GM12891 (cell line): ENCODE measurements around the gene KRTAP10-7.

Source experiments
- DNase-seq: peaks from one replicate; pipeline ENCODE4 v3.0.0; 2011; ENCODE audit warnings: low spot score; ENCODE audit not compliant: insufficient read length
- FAIRE-seq: peaks from 2 replicates; lab custom pipeline; 2011; peaks lifted over from hg19 to GRCh38; lab: Jason Lieb, UNC
- PAX5 ChIP-seq: IDR thresholded peaks from 2 replicates; pipeline ENCODE4 v1.6.1; 2011; ENCODE audit warnings: low read length, moderate library complexity, mild to moderate bottlenecking; ENCODE audit not compliant: insufficient read depth, severe bottlenecking
- POLR2A ChIP-seq: IDR thresholded peaks from 2 replicates; pipeline ENCODE4 v1.6.1; 2011; ENCODE audit warnings: low read depth, low read length, control low read depth
- POLR2AphosphoS5 ChIP-seq: IDR thresholded peaks from 2 replicates; pipeline ENCODE4 v1.6.1; 2011; ENCODE audit warnings: low read depth, low read length, control low read depth
- POU2F2 ChIP-seq: IDR thresholded peaks from 2 replicates; pipeline ENCODE4 v1.6.1; 2011; ENCODE audit warnings: low read depth, mild to moderate bottlenecking, control low read depth, low read length, moderate library complexity
- SPI1 ChIP-seq: IDR thresholded peaks from 2 replicates; pipeline ENCODE4 v1.6.1; 2011; ENCODE audit warnings: low read depth, low read length, control low read depth
- TAF1 ChIP-seq: IDR thresholded peaks from 2 replicates; pipeline ENCODE4 v1.6.1; 2011; ENCODE audit warnings: low read depth, low read length, control low read depth

Gene KRTAP10-7

DNA sequence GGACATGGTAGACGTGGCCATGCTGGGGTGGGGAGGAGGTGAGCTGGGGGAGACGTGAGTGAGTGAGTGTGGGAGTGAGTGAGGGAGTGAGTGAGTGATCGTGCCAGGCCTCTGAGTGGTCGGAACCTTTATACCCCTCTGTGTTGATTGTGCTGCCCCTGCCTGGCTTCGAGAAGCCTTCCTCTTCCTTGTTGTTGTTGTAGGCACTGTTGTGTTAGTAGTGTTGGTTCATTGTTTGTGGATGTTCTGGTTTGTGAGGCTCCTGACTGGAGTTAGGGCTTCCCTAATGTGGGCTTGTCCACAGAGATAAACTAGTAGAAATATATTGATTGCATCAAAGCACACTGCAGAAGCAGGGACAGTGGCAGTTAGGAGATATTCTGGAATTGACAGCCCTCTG lies 41.7 kb upstream of the KRTAP10-7 start, which contains the start of gene KRTAP10-3:
Gene KRTAP10-3 (minus strand): TSS at position 101 of the 400 bp plus-strand sequence. CDS start 80 bp downstream, at position 21.
- TF ChIP-seq TAF1 (no peak), POU2F2 (no peak), POLR2AphosphoS5 (no peak), POLR2A (no peak), PAX5 (no peak), SPI1 (no peak)
- no peak for FAIRE-seq

DNA sequence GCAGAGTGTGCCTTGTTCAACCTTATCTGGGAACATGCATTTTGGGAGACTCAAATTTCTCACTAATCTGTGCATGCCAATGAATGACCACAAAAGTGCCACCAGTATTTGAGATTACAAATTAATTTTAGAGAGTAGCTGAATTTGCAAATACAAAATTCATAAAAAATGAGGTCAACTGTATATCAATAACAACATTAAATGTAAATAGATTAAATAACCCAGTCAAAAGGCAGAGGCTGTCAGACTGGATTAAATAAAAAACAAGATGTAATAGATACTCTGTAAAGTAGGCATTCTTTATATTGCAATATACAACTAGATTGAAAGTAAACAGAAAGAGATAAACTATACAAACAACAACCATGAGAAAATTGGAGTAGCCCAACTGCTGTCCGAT lies 36.3 kb upstream of the KRTAP10-7 start:
- DNase-seq (no peak), FAIRE-seq (no peak)
- TF ChIP-seq SPI1 (no peak), PAX5 (no peak), POLR2AphosphoS5 (no peak), POLR2A (no peak), TAF1 (no peak), POU2F2 (no peak)

More for the DNA sequence above, 41.7 kb upstream of the KRTAP10-7 start, which contains the start of gene KRTAP10-3:
- DNase-seq: no peak

DNA sequence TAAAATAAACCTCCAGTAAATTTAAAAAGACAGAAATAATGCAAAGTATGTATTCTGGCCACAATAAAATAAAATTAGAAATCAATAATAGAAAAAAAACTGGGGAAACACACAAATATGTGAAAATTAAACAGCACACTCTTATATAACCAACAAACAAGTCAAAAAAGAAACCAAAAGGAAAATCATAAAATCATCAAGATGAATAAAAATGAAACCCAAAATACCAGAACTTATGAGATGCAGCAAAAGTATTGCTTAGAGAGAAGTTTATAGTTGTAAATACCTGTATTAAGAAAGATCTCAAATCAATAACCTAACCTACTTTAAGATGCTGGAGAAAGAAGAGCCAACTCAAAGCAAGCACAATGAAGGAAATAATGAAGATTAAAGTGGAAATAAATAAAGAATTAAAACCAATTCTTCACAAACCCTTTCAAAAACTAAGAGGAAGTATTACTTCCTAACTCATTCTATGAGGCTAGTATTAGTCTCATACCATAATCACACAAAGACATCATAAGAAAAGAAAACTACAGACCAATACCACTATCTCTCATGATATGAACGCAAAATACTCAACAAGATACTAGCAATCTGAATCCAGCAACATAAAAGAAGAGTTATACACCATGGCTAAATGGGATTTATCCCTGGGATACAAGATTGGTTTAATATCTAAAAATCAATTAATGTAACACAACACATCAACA lies 35.4 kb upstream of the KRTAP10-7 start:
- DNase-seq (no peak), FAIRE-seq (peak; percentile 5)
- TF ChIP-seq POLR2A (no peak), TAF1 (no peak), PAX5 (no peak)

GRCh38 chr21:44566403-44566802 lies 34.0 kb upstream of the KRTAP10-7 start:
- DNase-seq (no peak), FAIRE-seq (no peak)
- TF ChIP-seq POLR2AphosphoS5: no peak
- TF ChIP-seq POLR2A: no peak
- TF ChIP-seq POU2F2: no peak
- TF ChIP-seq PAX5: no peak
- TF ChIP-seq SPI1: no peak
- TF ChIP-seq TAF1: no peak

GRCh38 chr21:44567481-44568171 lies 32.8 kb upstream of the KRTAP10-7 start:
- FAIRE-seq (no peak), DNase-seq (no peak)
- no peak for TF ChIP-seq POLR2AphosphoS5
- no peak for TF ChIP-seq POU2F2
- no peak for TF ChIP-seq TAF1
- no peak for TF ChIP-seq POLR2A
- no peak for TF ChIP-seq PAX5
- no peak for TF ChIP-seq SPI1

- FAIRE-seq: no peak
- no peak for TF ChIP-seq POU2F2
- TF ChIP-seq PAX5: no peak
- TF ChIP-seq POLR2A: no peak
- no peak for TF ChIP-seq SPI1
- no peak for TF ChIP-seq TAF1
- TF ChIP-seq POLR2AphosphoS5: no peak
- no peak for DNase-seq
Measured at GRCh38 chr21:44568261-44568660, 32.1 kb upstream of the KRTAP10-7 start.

GRCh38 chr21:44568667-44569556 lies 31.5 kb upstream of the KRTAP10-7 start:
- TF ChIP-seq PAX5: no peak
- no peak for TF ChIP-seq TAF1
- TF ChIP-seq POLR2A: no peak
- TF ChIP-seq POLR2AphosphoS5: no peak
- TF ChIP-seq POU2F2: no peak
- TF ChIP-seq SPI1: no peak
- no peak for DNase-seq
- no peak for FAIRE-seq

DNA sequence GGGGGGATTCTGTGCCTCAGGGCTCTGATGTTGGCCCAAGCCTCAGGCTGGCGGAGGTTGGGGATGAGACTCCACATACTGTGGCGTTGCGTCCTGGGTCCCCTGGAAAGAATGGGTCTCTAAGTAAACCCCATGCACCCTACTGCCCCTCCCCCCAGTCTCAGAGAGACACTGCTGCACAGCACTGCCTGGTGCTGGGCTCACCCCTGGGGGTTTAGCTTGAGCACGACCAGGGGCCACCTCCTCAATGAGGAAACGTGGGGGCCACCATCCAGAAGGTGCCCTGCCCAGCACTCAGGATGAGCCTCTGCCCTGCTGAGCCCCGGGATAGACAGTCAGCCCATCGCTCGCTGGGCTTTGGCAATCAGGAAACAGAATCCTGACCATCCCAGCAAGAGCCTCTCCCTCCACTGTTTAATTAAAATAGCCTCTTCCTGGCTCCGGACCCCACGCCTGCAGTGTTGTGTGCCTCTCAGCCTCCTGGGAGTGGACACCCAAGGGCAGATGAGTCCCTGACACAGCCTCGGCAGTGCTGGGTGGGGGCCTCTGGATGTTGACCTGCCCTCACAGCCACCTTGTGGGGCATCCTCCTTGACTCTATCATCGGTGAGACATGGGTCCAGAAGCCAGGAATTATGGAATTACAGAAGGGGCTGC lies 30.4 kb upstream of the KRTAP10-7 start:
- DNase-seq: no peak
- FAIRE-seq: no peak
- no peak for TF ChIP-seq POLR2A

GRCh38 chr21:44571296-44571695 lies 29.1 kb upstream of the KRTAP10-7 start:
- FAIRE-seq (no peak), DNase-seq (no peak)
- TF ChIP-seq PAX5 (no peak), TAF1 (no peak)
